Neural cell (in vitro differentiated cells): Measurements from ENCODE around the gene UGGT1. TPM values are rescaled to one million over a fixed set of nuclear protein-coding genes. Genes with fewer than 3 reads are reported as not detected.

ENCODE experiments used
- H2AFZ ChIP-seq: fragments of 200-600, 300-800 bp; sonication (generic), shearing (Covaris generic); 2 replicates; pipeline ENCODE4 v1.6.0; 2014; ENCODE audit warnings: low read depth, mild to moderate bottlenecking, antibody characterized with exemption, low read length, moderate library complexity
- H3F3A ChIP-seq: fragments of 200-600 bp; shearing (Covaris generic); 2 replicates; pipeline ENCODE4 v1.6.1; 2016; ENCODE audit warnings: mild to moderate bottlenecking, moderate library complexity, mixed read lengths, antibody characterized with exemption, low read length; ENCODE audit not compliant: insufficient read depth, poor library complexity, severe bottlenecking
- H3K27ac ChIP-seq: fragments of 200-600, 300-800 bp; sonication (generic), shearing (Covaris generic); 2 replicates; pipeline ENCODE4 v1.5.1; 2014; ENCODE audit warnings: mild to moderate bottlenecking, low read length, moderate library complexity
- H3K27me3 ChIP-seq: fragments of 300-800, 200-600 bp; sonication (generic), shearing (Covaris generic); 2 replicates; pipeline ENCODE4 v1.6.0; 2014; ENCODE audit warnings: mild to moderate bottlenecking, low read depth, low read length, moderate library complexity; ENCODE audit not compliant: insufficient read depth
- H3K36me3 ChIP-seq: fragments of 300-800, 200-600 bp; sonication (generic), shearing (Covaris generic); 2 replicates; pipeline ENCODE4 v1.5.1; 2014; ENCODE audit warnings: mild to moderate bottlenecking, antibody characterized with exemption, low read length, moderate library complexity; ENCODE audit not compliant: insufficient read depth
- H3K4me2 ChIP-seq: fragments of 300-800, 200-600 bp; sonication (generic), shearing (Covaris generic); 2 replicates; pipeline ENCODE4 v1.6.0; 2014; ENCODE audit warnings: mild to moderate bottlenecking, low read length
- H3K4me3 ChIP-seq: fragments of 300-800, 200-600 bp; sonication (generic), shearing (Covaris generic); 2 replicates; pipeline ENCODE4 v1.5.1; 2014; ENCODE audit warnings: mild to moderate bottlenecking, low read length, moderate library complexity
- H3K79me2 ChIP-seq: fragments of 200-600 bp; shearing (Covaris generic); replicated peaks from 2 replicates; pipeline ENCODE4 v1.6.0; 2014; ENCODE audit warnings: mild to moderate bottlenecking, low read length, moderate library complexity; ENCODE audit not compliant: insufficient read depth
- H3K9ac ChIP-seq: fragments of 300-800, 200-600 bp; sonication (generic), shearing (Covaris generic); 2 replicates; pipeline ENCODE4 v1.6.1; 2016; ENCODE audit warnings: mild to moderate bottlenecking, low read length, mixed read lengths
- H3K9me2 ChIP-seq: fragments of 200-600 bp; shearing (Covaris generic); 2 replicates; pipeline ENCODE4 v1.6.1; 2016; ENCODE audit warnings: mild to moderate bottlenecking, low read length, mixed read lengths; ENCODE audit not compliant: insufficient read depth
- H3K9me3 ChIP-seq: fragments of 200-600, 300-800 bp; sonication (generic), shearing (Covaris generic); 2 replicates; pipeline ENCODE4 v1.6.1; 2016; ENCODE audit warnings: mild to moderate bottlenecking, mixed run types, low read length, moderate library complexity, mixed read lengths
- H4K20me1 ChIP-seq: fragments of 200-600 bp; shearing (Covaris generic); 2 replicates; pipeline ENCODE4 v1.6.1; 2016; ENCODE audit warnings: mild to moderate bottlenecking, mixed run types; ENCODE audit not compliant: insufficient read depth
- CTCF ChIP-seq: fragments of 450-650 bp; IDR thresholded peaks from 2 replicates; pipeline ENCODE4 v1.5.1; 2014; ENCODE audit warnings: antibody characterized with exemption, mild to moderate bottlenecking, moderate library complexity; ENCODE audit not compliant: poor library complexity, severe bottlenecking
- EP300 ChIP-seq: fragments of 450-650 bp; conservative IDR thresholded peaks from 2 replicates; pipeline ENCODE4 v1.6.1; 2014; ENCODE audit warnings: antibody characterized with exemption, mild to moderate bottlenecking, moderate library complexity; ENCODE audit not compliant: poor library complexity, severe bottlenecking
- EZH2 ChIP-seq: fragments of 200-600, 300-800 bp; shearing (Covaris generic), sonication (generic); IDR thresholded peaks from 2 replicates; pipeline ENCODE4 v1.6.1; 2014; ENCODE audit warnings: antibody characterized with exemption, low read length, borderline replicate concordance, mild to moderate bottlenecking; ENCODE audit not compliant: insufficient read depth, poor library complexity, severe bottlenecking
- MXI1 ChIP-seq: fragments of 450-650 bp; conservative IDR thresholded peaks from 2 replicates; pipeline ENCODE4 v1.6.1; 2014; ENCODE audit warnings: antibody characterized with exemption, mild to moderate bottlenecking; ENCODE audit not compliant: poor library complexity, severe bottlenecking
- POLR2AphosphoS5 ChIP-seq: IDR thresholded peaks from 2 replicates; pipeline ENCODE4 v1.6.1; 2012
- RAD21 ChIP-seq: fragments of 450-650 bp; conservative IDR thresholded peaks from 2 replicates; pipeline ENCODE4 v1.6.1; 2014; ENCODE audit warnings: antibody characterized with exemption, mild to moderate bottlenecking, moderate library complexity
- REST ChIP-seq: IDR thresholded peaks from 2 replicates; pipeline ENCODE4 v1.6.1; 2012; ENCODE audit warnings: borderline replicate concordance
- SMC3 ChIP-seq: fragments of 450-650 bp; conservative IDR thresholded peaks from 2 replicates; pipeline ENCODE4 v1.6.1; 2014; ENCODE audit warnings: antibody characterized with exemption, mild to moderate bottlenecking, moderate library complexity; ENCODE audit not compliant: poor library complexity
- TAF1 ChIP-seq: IDR thresholded peaks from 2 replicates; pipeline ENCODE4 v1.6.1; 2012; ENCODE audit warnings: low read depth
- polyA plus RNA-seq: library from polyadenylated mRNA; depleted of rRNA; stranded (reverse); fragments of >200 nt; gene quantifications from 2 replicates; pipeline ENCODE4 v1.2.3, GENCODE V29; 2014

UGGT1 gene
- polyA plus RNA-seq, 1 donor from 2014 or later: 26.3 TPM

- H3K4me3 ChIP-seq: no peak overlapping the region
- no peaks in the 10 kb centered on the region for H4K20me1 ChIP-seq
- no peaks in the 10 kb centered on the region for H3F3A ChIP-seq
- no peak overlapping the region for H3K27ac ChIP-seq
- TF ChIP-seq RAD21: no peak
- TF ChIP-seq EP300: no peak
- no peak for TF ChIP-seq EZH2
- no peak for TF ChIP-seq MXI1
- no peak for TF ChIP-seq SMC3
- no peak for TF ChIP-seq REST
- TF ChIP-seq TAF1: no peak
- no peak for TF ChIP-seq CTCF
- no peak for TF ChIP-seq POLR2AphosphoS5
- H3K9ac ChIP-seq: no peak overlapping the region
- no peaks in the 10 kb centered on the region for H3K9me2 ChIP-seq
- H2AFZ ChIP-seq: no peak overlapping the region
- H3K36me3 ChIP-seq: peaks cover 13% of the 10 kb centered on the region
- no peaks in the 10 kb centered on the region for H3K79me2 ChIP-seq
- no peaks in the 10 kb centered on the region for H3K27me3 ChIP-seq
- no peaks in the 10 kb centered on the region for H3K9me3 ChIP-seq
- no peak overlapping the region for H3K4me2 ChIP-seq
Observed at GRCh38 chr2:128115921-128116623, 25.1 kb downstream of the UGGT1 start.

GRCh38 chr2:128134573-128134972, 43.6 kb downstream of the UGGT1 start:
- H3K27me3 ChIP-seq: no peaks in the 10 kb centered on the region
- no peaks in the 10 kb centered on the region for H3K79me2 ChIP-seq
- TF ChIP-seq SMC3: no peak
- no peak for TF ChIP-seq TAF1
- no peak for TF ChIP-seq RAD21
- no peak for TF ChIP-seq POLR2AphosphoS5
- no peak for TF ChIP-seq MXI1
- TF ChIP-seq REST: no peak
- TF ChIP-seq EP300: no peak
- no peak for TF ChIP-seq CTCF
- no peak for TF ChIP-seq EZH2
- peaks cover 13% of the 10 kb centered on the region for H3K36me3 ChIP-seq
- H3K27ac ChIP-seq: no peak overlapping the region
- H3F3A ChIP-seq: no peaks in the 10 kb centered on the region
- no peak overlapping the region for H3K4me2 ChIP-seq
- no peak overlapping the region for H2AFZ ChIP-seq
- no peak overlapping the region for H3K9ac ChIP-seq
- H3K9me3 ChIP-seq: no peaks in the 10 kb centered on the region
- H3K9me2 ChIP-seq: no peaks in the 10 kb centered on the region
- H3K4me3 ChIP-seq: no peak overlapping the region
- no peaks in the 10 kb centered on the region for H4K20me1 ChIP-seq
